Astrocyte (in vitro differentiated cells and primary cell): Measurements from ENCODE around the gene RPS2.

ENCODE experiments used
- CTCF ChIP-seq: IDR thresholded peaks from 2 replicates; pipeline ENCODE4 v1.5.1; 2011; ENCODE audit warnings: low read depth, mild to moderate bottlenecking, inconsistent platforms, low read length, moderate library complexity; ENCODE audit not compliant: insufficient read depth
- EZH2 ChIP-seq: IDR thresholded peaks from 2 replicates; pipeline ENCODE4 v1.6.1; 2012; ENCODE audit warnings: mild to moderate bottlenecking, low read length, inconsistent platforms; ENCODE audit not compliant: insufficient read depth

GRCh38 chr16:1971796-1972489, 7.3 kb upstream of the RPS2 start, which contains the start of gene TBL3:
- TF ChIP-seq CTCF: no peak
- no peak for TF ChIP-seq EZH2
